Left cardiac atrium (tissue), 4 donors: Measurements from ENCODE around the gene HES5. TPM values are rescaled to one million over a fixed set of nuclear protein-coding genes. Genes with fewer than 3 reads are reported as not detected.
A peak's percentile ranks its signal among the peaks of the same experiment; 100 is the strongest.

Source experiments
- ATAC-seq, 2 donors: fragments of 200-7000 bp; cut with Tn5 transposase; one replicate each; pipeline ENCODE4 v1.9.1; 2020; ENCODE audit warnings: mild to moderate bottlenecking in 2 of 2, moderate library complexity in 2 of 2
- DNase-seq: peaks from one replicate; pipeline ENCODE4 v3.0.0-alpha.2; 2020
- intact Hi-C, 2 donors: fragments of 100-400 bp; cut with DNase I; formaldehyde crosslinking; loops; one replicate each; pipeline versions ENCODE4 v1.14.1 to v1.15.1; 2022 to 2023
- total RNA-seq, 2 donors: library from RNA; stranded (reverse); fragmentation: NEBNext Ultra II Directional; extraction: Animal tissue kit (Norgen Biotek cat#: 25700); gene quantifications; one replicate each; pipeline ENCODE4 v1.2.1, GENCODE V29; 2021
- donor health status: DM: no; HTN: yes; CAD: no.
- donor health status: DM: no; HTN: yes; CAD: no; lungs with severe emphysema.
- donor health status: DM: yes; HTN: yes; CAD: no.
- donor health status: Dilated cardiomyopathy.

HES5 gene
- total RNA-seq, 2 donors from 2014 or later = 0.91 to 0.99 TPM

- DNase-seq (no peak), ATAC-seq (no peak)
- intact Hi-C loops = no loop called here
These were observed 7.8 kb downstream of the HES5 start for GRCh38 chr1:2522230-2522629.

- no peak for DNase-seq
- no peak for ATAC-seq
- intact Hi-C loops = no loop called here
These were observed 9.3 kb downstream of the HES5 start for GRCh38 chr1:2520806-2521205.

DNA sequence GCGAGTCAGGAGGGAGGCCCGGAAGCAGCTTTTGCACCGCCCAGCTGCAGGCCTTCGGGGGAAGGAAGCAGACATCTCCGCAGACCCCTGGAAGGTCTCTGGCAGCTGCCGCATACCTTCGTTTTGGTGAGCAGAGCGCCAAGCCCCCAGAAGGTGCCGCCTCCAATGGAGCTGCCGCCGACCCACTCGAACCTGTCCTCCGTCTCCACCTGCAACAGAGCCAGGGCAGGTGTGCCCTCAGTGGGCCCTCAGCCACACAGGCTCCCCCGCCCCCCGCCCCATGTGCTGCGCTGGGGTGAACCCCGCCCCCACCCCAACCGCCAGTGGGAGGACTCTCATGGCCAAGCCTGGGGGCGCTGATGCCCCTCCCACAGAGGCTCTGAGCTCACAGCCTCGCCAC, 9.9 kb downstream of the HES5 start:
- intact Hi-C loops = no loop called here
- ATAC-seq (no peak), DNase-seq (no peak)

- DNase-seq = no peak
- no peak for ATAC-seq
- intact Hi-C loops = no loop called here
These were observed 10.3 kb downstream of the HES5 start for GRCh38 chr1:2519729-2520128.

- DNase-seq (no peak), ATAC-seq (no peak)
- intact Hi-C loops = no loop called here
These were observed 10.9 kb downstream of the HES5 start for GRCh38 chr1:2519029-2519685.

GRCh38 chr1:2518528-2518927, 11.5 kb downstream of the HES5 start:
- ATAC-seq (no peak), DNase-seq (no peak)
- intact Hi-C loops = no loop called here

GRCh38 chr1:2517966-2518365, 12.1 kb downstream of the HES5 start:
- ATAC-seq (no peak), DNase-seq (no peak)
- intact Hi-C loops = no loop called here

- intact Hi-C loops = no loop called here
- DNase-seq = no peak
- no peak for ATAC-seq
These were observed 13.1 kb downstream of the HES5 start for GRCh38 chr1:2516946-2517345.

DNA sequence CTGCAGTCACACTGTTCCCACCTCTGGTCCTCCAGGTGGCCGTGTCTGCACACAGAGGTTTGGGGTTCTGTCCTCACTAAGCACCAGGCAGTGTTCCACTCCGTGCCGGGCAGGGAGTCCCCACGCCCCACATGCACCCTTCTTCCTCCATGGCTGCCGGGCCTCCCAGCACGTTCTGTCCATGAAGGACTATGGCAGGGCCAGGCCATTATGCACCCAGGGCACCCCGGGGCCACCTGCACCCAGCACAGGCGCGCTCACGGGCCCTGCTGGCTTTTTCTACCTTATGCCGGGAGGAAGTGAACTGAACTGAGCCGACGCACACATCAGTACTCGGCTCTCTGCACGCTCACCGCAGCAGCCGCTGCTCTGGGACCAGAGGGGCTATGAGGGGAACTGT, 13.9 kb downstream of the HES5 start:
- no peak for DNase-seq
- intact Hi-C loops = no loop called here
- ATAC-seq = no peak

GRCh38 chr1:2515763-2516080, 14.3 kb downstream of the HES5 start:
- no peak for ATAC-seq
- intact Hi-C loops = no loop called here

GRCh38 chr1:2514863-2515762, 14.9 kb downstream of the HES5 start:
- ATAC-seq (no peak), DNase-seq (no peak)
- intact Hi-C loops = no loop called here

More at GRCh38 chr1:2515763-2516080, 14.3 kb downstream of the HES5 start:
- DNase-seq = no peak

GRCh38 chr1:2513939-2514652, 16.0 kb downstream of the HES5 start:
- no peak for DNase-seq
- ATAC-seq = no peak
- intact Hi-C loops = no loop called here

DNA sequence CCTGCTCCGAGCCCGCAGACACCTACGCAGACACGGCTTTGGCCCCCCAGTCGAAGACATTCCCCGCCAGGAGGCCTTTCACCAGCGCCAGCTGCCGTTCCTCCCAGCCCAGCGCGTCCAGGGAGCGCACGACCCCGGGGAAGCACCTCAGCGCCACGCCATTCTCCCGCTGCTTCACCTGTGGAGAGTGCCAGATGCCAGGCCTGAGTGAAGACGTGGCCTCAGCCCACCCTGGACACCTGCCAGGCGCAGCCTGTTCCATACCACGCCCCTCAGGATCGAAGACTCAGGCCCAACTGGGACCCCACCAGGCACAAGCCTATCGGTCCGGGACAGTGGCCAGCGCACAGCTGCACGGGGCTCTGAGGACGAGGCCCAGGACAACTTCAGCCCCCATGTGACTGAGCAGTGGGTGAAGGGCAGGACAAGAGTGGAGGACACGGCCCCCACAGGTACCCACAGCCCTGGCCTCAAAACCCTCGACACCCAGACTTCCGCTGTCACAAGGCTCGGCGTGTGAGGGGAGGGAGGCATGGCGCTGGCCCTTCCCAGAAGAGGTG, 17.1 kb downstream of the HES5 start:
- ATAC-seq = no peak
- intact Hi-C loops = no loop called here
- DNase-seq = no peak

GRCh38 chr1:2510366-2511155, 19.5 kb downstream of the HES5 start:
- DNase-seq (no peak), ATAC-seq (no peak)
- intact Hi-C loops = no loop called here

DNA sequence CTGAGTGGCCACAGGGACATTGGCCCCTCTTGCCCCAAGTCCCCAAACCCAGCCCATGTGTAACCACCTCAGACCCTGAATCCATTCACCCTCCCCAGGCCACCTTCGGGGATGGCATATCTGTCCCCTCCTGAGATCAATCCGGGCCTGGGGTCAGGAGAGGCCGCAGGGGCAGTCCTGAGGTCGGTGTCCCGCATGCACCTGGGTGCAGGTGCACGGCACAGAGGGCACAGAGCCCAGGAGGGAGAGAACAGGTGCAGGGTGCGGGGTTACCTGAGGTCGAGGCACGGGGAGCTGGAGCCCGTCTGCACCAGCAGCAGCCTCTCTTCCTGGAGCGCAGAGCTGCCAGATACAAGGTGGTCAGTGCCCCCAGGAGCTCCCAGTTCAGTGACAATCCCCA, 20.5 kb downstream of the HES5 start:
- ATAC-seq = no peak
- intact Hi-C loops = no loop called here
- DNase-seq = no peak

GRCh38 chr1:2508751-2509150, 21.3 kb downstream of the HES5 start:
- intact Hi-C loops = no loop called here
- no peak for ATAC-seq
- no peak for DNase-seq

GRCh38 chr1:2508180-2508579, 21.9 kb downstream of the HES5 start:
- intact Hi-C loops = no loop called here

DNA sequence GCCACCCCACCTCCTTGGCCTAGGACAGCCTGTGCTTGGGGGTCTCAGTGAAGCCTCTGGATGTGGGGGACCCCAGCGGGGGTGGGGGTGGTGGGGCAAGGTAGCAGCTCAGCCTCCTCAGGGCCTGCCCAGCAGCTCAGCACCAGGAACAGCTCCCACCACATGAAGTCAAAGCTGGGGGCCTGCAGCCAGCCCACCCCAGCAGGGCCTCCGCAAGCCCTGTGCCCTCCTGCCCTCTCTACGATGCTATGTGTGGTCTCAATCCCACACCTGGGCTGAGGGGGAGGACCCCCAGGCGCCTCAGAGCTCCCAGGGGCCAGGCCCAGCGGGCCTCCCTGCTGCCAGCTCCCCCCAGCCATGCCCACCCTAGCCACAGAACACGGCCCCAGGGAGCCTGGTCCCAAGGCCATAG, 22.3 kb downstream of the HES5 start:
- DNase-seq = no peak
- intact Hi-C loops = no loop called here
- ATAC-seq = no peak

More at GRCh38 chr1:2508180-2508579, 21.9 kb downstream of the HES5 start:
- DNase-seq (no peak), ATAC-seq (no peak)

GRCh38 chr1:2506901-2507565, 23.0 kb downstream of the HES5 start:
- no peak for DNase-seq
- intact Hi-C loops = no loop called here
- ATAC-seq = peak; percentile 7 to 16
